ENCODE data around the gene PRR23C. TPM values are rescaled to one million over a fixed set of nuclear protein-coding genes. Genes with fewer than 3 reads are reported as not detected.

PRR23C gene
- total RNA-seq (2022; extraction: Qiagen RNA extraction) = not detected in 5 replicates

DNA sequence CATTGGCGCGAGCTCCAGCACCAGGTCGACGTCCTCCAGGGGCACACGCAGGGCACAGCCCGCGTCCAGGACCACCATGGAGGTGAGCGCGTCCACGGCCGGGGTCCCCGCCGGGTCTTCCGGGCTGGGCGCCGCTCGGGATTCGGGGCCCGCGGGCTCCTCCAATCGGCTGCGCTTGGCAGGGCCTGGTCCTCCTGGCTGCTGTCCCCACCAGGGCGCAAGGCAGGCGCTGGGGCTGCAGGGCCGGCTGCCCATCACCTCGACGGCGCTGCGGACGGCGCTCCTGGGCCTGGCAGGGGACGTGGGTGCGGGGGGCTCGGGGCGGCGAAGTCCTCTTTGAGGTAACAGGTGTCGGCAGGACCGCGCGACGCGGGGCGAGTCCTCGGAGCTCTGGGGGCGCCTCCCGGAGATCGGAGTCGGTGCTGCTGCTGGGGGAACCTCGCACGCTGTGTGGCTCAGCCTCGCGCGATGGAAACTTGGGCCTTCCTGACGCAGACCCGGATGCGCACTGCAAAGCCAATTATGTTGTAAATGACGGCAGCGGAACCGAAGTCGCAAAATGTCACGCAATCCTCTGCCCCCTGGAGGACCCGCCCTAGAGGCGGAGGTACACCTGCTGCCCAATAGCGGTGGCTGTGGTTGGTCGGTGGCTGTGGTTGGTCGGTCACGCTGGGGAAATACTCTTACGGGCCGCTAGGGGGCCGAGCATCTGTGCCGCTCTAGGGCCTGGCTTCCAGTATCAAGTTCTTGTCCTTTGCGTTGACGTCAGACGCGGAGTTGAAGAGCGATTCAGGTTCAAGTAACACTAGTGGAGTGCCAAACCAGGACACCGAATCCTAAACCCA lies at the start of gene PRR23C:
PRR23C (minus strand) TSS at position 527 of the 845 bp plus-strand sequence; CDS start at position 255, 272 bp downstream.

DNA sequence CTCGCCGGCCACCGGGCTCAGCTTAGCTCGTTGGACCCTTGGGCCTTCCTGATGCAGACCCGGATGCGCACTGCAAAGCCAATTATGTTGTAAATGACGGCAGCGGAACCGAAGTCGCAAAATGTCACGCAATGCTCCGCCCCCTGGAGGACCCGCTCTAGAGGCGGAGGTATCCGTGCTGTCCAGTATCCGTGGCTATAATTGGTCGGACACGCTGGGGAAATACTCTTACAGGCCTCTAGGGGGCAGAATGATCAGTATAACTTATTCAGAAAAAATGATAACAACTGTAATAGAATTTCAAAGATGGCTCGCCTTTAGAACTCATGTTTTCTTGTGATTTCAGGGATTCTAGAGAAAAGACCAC lies 23.8 kb downstream of the PRR23C start, which contains the start of gene PRR23B:
PRR23B (minus strand) TSS at position 59 of the 367 bp plus-strand sequence. CDS start 265 bp downstream, outside the sequence.

DNA sequence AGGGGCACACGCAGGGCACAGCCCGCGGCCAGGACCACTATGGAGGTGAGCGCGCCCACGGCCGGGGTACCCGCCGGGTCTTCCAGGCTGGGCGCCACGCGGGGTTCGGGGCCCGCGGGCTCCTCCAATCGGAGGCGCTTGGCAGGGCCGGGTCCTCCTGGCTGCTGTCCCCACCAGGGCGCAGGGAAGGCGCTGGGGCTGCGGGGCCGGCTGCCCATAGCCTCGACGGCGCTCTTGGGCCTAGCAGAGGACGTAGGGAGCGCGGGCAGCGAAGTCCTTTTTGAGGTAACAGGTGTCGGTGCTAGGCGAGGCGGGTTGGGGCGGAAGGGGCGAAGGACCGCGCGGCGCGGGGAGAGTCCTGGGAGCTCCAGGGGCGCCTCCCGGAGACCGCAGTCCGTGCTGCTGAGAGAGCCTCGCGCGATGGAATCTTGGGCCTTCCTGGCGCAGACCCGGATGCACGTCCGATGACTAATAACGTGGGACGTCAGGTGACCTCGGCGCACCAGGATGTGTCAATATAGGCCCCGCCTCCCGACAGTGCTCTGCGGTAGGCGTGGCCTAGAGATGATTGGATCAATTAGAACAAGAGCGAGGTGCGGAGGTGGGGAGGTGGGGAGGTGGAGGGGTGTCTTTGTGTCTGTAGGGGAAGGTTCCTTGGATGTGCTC lies 38.5 kb downstream of the PRR23C start, which contains the start of gene PRR23A:
PRR23A (minus strand) TSS at position 218 of the 666 bp plus-strand sequence; CDS start at position 218, 0 bp downstream.

Other genes starting within 250 kb of the PRR23C start
- 13.9 to 18.1 TPM (median 17.3 TPM) in 5 replicates for gene PIK3CB, start 210.0 kb downstream of the PRR23C start, total RNA-seq (2022; extraction: Qiagen RNA extraction)
- gene FOXL2, start 97.8 kb downstream of the PRR23C start, total RNA-seq (2022; extraction: Qiagen RNA extraction) = 2.6 to 5.1 TPM (median 4.2 TPM) in 5 replicates
- 0.63 to 1.4 TPM (median 0.91 TPM) in 5 replicates for gene FOXL2NB, start 97.7 kb downstream of the PRR23C start, total RNA-seq (2022; extraction: Qiagen RNA extraction)
- gene PRR23A, start 38.6 kb downstream of the PRR23C start, total RNA-seq (2022; extraction: Qiagen RNA extraction) = not detected in 5 replicates
- not detected in 5 replicates for gene PRR23B, start 24.0 kb downstream of the PRR23C start, total RNA-seq (2022; extraction: Qiagen RNA extraction)